GM21526 (cell line): ENCODE measurements around the gene CDC25B.
A peak's percentile ranks its signal among the peaks of the same experiment; 100 is the strongest.

Experiments used
- ATAC-seq: cut with Tn5 transposase; IDR thresholded peaks from one replicate; pipeline ENCODE4 v1.9.1; 2021; ENCODE audit warnings: moderate library complexity; ENCODE audit not compliant: unreplicated experiment, low FRiP score

Gene CDC25B

GRCh38 chr20:3795511-3796468, at the start of gene CDC25B:
Gene CDC25B (plus strand): TSS chr20:3796310. CDS start chr20:3796532, 222 bp downstream.
- ATAC-seq, result peak; percentile 60

- ATAC-seq, result no peak
Measured at GRCh38 chr20:3747471-3747870, 48.6 kb upstream of the CDC25B start.

- no peak for ATAC-seq
Measured at GRCh38 chr20:3748073-3748472, 48.0 kb upstream of the CDC25B start.

- no peak for ATAC-seq
Measured at GRCh38 chr20:3749087-3749688, 46.9 kb upstream of the CDC25B start.

GRCh38 chr20:3749689-3750531, 46.2 kb upstream of the CDC25B start:
- ATAC-seq, result no peak

GRCh38 chr20:3751305-3751674, 44.8 kb upstream of the CDC25B start:
- no peak for ATAC-seq

GRCh38 chr20:3751675-3752385, 44.3 kb upstream of the CDC25B start:
- ATAC-seq, result no peak

GRCh38 chr20:3752386-3752759, 43.7 kb upstream of the CDC25B start:
- no peak for ATAC-seq

GRCh38 chr20:3753098-3753497, 43.0 kb upstream of the CDC25B start:
- no peak for ATAC-seq

GRCh38 chr20:3753501-3754275, 42.4 kb upstream of the CDC25B start:
- no peak for ATAC-seq

- ATAC-seq, result no peak
Measured at GRCh38 chr20:3754276-3754630, 41.9 kb upstream of the CDC25B start.

- ATAC-seq, result no peak
Measured at GRCh38 chr20:3755269-3755668, 40.8 kb upstream of the CDC25B start.

GRCh38 chr20:3755814-3756480, 40.2 kb upstream of the CDC25B start:
- ATAC-seq, result no peak

- no peak for ATAC-seq
Measured at GRCh38 chr20:3757268-3757667, 38.8 kb upstream of the CDC25B start.

- ATAC-seq, result no peak
Measured at GRCh38 chr20:3758566-3758965, 37.5 kb upstream of the CDC25B start.

GRCh38 chr20:3759316-3759823, 36.7 kb upstream of the CDC25B start:
- no peak for ATAC-seq

- ATAC-seq, result no peak
Measured at GRCh38 chr20:3759884-3760283, 36.2 kb upstream of the CDC25B start.

- no peak for ATAC-seq
Measured at GRCh38 chr20:3760655-3761348, 35.3 kb upstream of the CDC25B start.
